Measurements from ENCODE around the gene B4GALT6. TPM values are rescaled to one million over a fixed set of nuclear protein-coding genes. Genes with fewer than 3 reads are reported as not detected.

Gene B4GALT6
- total RNA-seq, 1 donor from 2014 or later, result 6.4 TPM

GRCh38 chr18:31581498-31582197, 102.7 kb downstream of the B4GALT6 start:
- ATAC-seq, result no peak
- no peak for DNase-seq (ENCODE audit: low spot score)
- intact Hi-C loops (cut with DNase I), result no loop called here

- intact Hi-C loops (cut with DNase I), result no loop called here
- DNase-seq (ENCODE audit: low spot score) (no peak), ATAC-seq (no peak)
These were observed 105.0 kb downstream of the B4GALT6 start for GRCh38 chr18:31579375-31579774.

DNA sequence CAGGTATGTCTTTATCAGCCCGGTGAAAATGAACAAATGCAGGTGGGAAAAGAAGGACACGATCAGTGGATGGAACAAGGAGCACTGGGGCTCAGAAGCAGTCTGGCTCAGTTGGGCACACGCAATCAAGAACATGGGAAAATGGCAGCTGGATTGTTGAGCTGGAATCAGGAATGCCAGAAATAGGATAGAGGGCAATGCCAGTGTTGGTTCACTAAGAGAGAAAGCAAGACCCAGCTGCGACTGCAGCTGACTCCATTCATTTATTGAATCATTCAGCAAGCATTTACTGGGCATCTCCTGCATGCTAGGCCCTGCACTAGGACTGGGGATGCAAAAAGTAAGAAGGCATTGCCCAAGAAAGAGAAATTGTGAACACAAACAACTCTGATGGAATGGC, 106.3 kb downstream of the B4GALT6 start:
- intact Hi-C loops (cut with DNase I), result no loop called here
- ATAC-seq, result no peak
- DNase-seq (ENCODE audit: low spot score), result no peak

DNA sequence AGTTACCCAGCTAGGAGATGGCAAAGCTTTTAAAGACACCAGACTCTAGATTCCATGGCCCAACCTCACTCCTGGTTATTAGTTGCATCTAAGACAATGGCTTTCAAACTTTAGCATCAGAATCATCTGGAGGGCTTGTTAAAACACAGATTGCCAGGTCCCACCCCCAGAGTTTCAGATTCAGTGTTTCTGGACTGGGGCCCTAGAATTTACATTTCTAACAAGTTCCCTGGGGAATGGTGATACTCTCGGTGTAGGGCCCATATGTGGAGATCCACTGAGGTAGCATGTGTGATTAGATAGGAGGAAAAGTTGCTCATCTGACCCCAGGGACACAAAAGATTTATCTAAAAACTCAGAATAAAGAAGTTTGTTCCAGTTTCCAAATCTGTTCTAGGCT, 107.2 kb downstream of the B4GALT6 start:
- intact Hi-C loops (cut with DNase I), result no loop called here
- no peak for ATAC-seq

DNA sequence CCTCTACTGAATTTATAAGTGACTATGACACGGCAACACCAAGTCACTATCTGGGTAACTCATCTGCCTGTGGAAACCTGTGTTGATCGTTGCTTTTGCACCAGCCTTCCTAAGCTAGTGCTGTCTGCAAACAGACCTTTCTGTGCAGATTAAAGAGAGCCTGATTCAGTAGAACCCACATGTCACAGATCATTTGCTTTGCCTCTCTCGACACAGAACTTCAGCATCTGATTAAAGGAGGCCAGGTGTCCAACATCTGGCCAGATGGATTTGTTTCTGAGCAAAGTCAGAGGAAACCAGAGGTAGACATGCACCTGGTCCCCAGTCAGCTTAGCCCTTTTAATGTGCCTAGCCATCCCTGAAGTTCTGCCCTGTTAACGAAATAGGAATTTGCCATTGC, 107.7 kb downstream of the B4GALT6 start:
- intact Hi-C loops (cut with DNase I), result no loop called here
- DNase-seq (ENCODE audit: low spot score), result no peak
- no peak for ATAC-seq

More for the DNA sequence above, 107.2 kb downstream of the B4GALT6 start:
- no peak for DNase-seq (ENCODE audit: low spot score)

DNA sequence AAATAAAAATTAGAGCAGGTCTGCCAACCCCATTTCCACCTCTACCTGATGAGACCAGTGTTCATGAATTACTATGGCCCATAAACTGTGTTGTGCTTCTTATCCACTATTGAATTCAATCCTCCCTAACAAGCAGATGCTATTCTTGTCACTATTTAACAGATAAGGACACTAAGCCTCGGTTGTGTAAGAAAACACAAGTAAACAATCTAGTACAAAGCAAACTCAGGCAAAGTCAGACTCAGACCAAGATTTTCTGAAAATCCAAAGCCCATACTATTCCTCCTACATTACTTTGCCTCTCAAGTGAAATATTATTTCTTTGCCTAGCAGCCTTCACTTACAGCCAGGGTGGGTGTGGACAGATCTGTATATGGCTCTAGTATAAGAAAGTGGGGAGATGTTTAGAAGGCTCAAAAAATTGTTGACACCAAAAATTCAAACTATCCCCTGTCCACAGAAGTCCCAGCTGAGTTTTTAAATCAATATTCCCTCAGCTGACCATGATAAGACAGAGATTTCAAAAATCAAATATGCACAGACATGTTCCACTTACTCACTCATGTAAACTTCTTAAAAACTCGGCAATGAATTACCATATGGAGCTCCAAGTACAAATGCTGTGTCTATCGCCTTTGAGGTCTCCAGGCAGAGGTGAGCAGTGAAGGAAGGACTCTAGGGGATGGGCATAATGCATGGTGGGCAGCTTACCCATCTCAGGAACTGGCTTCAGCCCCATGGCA, 108.7 kb downstream of the B4GALT6 start:
- no peak for ATAC-seq
- no peak for DNase-seq (ENCODE audit: low spot score)
- intact Hi-C loops (cut with DNase I), result no loop called here

DNA sequence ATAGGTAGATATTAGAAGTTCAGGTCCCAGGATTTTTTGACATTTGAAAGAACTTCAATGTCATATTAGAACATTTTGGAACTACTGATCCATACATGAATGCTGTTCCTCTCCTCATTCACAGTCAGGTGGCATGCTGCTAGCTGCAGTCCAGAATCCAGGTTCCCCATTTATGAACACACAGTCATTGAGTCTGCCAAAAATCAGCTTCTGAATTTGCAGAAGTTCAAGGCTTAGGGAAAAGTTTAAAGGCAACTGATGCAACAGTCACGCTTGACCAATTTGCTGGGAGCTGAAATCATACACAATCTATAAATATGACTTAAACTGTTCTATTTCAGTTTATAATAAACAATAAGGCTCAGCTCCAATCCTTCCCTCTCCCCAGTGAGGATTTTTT, 110.0 kb downstream of the B4GALT6 start:
- ATAC-seq (no peak), DNase-seq (ENCODE audit: low spot score) (no peak)
- intact Hi-C loops (cut with DNase I), result no loop called here

Other genes with a start within 250 kb of the B4GALT6 start
- gene DSG3, start 236.8 kb downstream of the B4GALT6 start, total RNA-seq, result not detected
- gene DSG2, start 186.4 kb downstream of the B4GALT6 start, total RNA-seq, result 10.8 TPM
- not detected for gene TTR, start 92.7 kb downstream of the B4GALT6 start, total RNA-seq
- gene SLC25A52, start 76.3 kb upstream of the B4GALT6 start, total RNA-seq, result not detected

Data from sciatic nerve (tissue), 2 donors.